ENCODE measurements around the gene NNT.

- no peak for TF ChIP-seq GATA2 (IDR thresholded peaks at IDR 0.05; ENCODE audit: low read depth, low read length)
- no peak for TF ChIP-seq GATA3 (IDR thresholded peaks at IDR 0.05; ENCODE audit: low read depth, low read length)
Measured at GRCh38 chr5:43638107-43638506, 35.1 kb downstream of the NNT start.

Data from SH-SY5Y (cell line).